HG02938 (cell line): Measurements from ENCODE around the gene TXNDC11.

ENCODE experiments used
- ATAC-seq: cut with Tn5 transposase; IDR thresholded peaks from one replicate; pipeline ENCODE4 v1.9.1; 2021; ENCODE audit warnings: mild to moderate bottlenecking, moderate library complexity; ENCODE audit not compliant: unreplicated experiment

TXNDC11 gene

GRCh38 chr16:11633113-11633512, 109.5 kb downstream of the TXNDC11 start:
- ATAC-seq, result no peak

- no peak for ATAC-seq
Measured at GRCh38 chr16:11632455-11632939, 110.2 kb downstream of the TXNDC11 start.

DNA sequence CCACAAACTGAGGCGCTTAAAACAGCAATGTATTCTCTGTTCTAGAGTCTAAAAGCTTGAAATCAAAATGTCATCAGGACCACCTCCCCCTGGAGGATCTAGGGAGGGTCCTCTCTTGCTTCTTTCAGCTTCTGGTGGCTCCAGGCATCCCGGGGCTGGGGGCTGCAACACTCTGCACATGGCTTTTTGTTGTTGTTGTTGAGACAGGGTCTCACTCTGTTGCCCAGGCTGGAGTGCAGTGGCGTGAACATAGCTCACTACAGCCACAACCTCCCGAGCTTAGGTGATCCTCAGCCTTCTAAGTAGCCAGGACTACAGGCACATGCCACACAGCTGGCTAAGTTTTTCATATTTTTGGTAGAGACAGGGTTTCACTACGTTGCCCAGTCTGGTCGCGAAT, 111.4 kb downstream of the TXNDC11 start:
- no peak for ATAC-seq

GRCh38 chr16:11630768-11631056, 111.9 kb downstream of the TXNDC11 start:
- ATAC-seq, result no peak

DNA sequence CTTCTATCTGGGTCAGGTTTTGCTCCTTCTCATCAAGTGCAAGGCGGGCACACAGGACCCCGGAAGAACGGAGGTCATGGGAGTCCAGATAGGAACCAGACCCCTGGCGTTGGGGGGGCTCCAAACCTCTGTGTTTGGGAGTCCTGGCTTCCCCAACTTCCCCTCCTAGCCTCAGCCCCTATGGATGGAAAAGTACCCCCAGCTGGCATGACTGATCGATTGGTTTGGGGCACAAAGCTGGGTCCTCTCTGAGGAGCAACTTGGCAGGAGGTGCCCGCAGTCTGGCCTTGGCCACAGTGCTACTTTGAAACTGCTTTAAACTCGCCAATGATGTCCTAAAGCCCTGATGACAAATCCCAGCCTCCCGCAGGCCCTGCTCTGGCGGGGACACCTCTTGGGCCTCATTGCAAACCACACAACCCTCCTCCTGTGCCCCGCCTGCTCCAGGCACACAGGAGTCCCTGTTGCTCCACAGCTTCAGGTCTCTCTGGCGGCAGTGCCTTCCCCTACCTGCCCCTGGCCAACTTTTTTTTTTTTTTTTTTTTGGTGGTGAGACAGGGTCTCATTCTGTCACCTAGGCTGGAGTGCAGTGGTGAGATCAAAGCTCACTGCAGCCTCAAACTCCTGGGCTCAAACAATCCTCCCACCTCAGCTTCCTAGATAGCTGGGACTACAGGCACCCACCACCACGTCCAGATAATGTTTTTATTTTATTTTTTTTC, 112.5 kb downstream of the TXNDC11 start:
- ATAC-seq, result no peak
